Cardiac muscle cell (in vitro differentiated cells and primary cell): ENCODE data around the gene TSPAN11. TPM values are rescaled to one million over a fixed set of nuclear protein-coding genes. Genes with fewer than 3 reads are reported as not detected.
"Not testable (repeated sequence)": the region's sequence is repeated elsewhere in the genome, so short reads cannot be mapped to it uniquely, and the experiment has no call there.

Source experiments
- DNase-seq, 2 donors: peaks; one replicate each; pipeline versions ENCODE4 v3.0.0 to v3.0.0-alpha.2; 2010 to 2017; ENCODE audit warnings: low read depth in 1 of 2, low spot score in 1 of 2
- H3K27ac ChIP-seq: fragments of 200-600 bp; sonication (generic); 2 replicates; pipeline ENCODE4 v1.5.1; 2016
- H3K27me3 ChIP-seq: fragments of 200-600 bp; sonication (generic); 2 replicates; pipeline ENCODE4 v1.6.0; 2016; ENCODE audit warnings: control low read depth
- H3K36me3 ChIP-seq: fragments of 200-600 bp; sonication (generic); 2 replicates; pipeline ENCODE4 v1.5.1; 2016; ENCODE audit warnings: control low read depth
- H3K4me1 ChIP-seq: fragments of 200-600 bp; sonication (generic); 2 replicates; pipeline ENCODE4 v1.8.1; 2017; ENCODE audit warnings: low read depth, mild to moderate bottlenecking, mixed run types
- H3K4me3 ChIP-seq: fragments of 200-600 bp; sonication (generic); 2 replicates; pipeline ENCODE4 v1.5.1; 2016; ENCODE audit warnings: mild to moderate bottlenecking
- H3K9me3 ChIP-seq: fragments of 200-600 bp; sonication (generic); 2 replicates; pipeline ENCODE4 v1.5.1; 2017; ENCODE audit warnings: low read depth, mild to moderate bottlenecking, control low read depth
- polyA plus RNA-seq: library from polyadenylated mRNA; unstranded; fragments of >200 nt; fragmentation: Nextera tagmentation; extraction: Ambion mirVana; gene quantifications from 2 replicates; pipeline ENCODE4 v1.2.1, GENCODE V29; 2016
- total RNA-seq: library from RNA; depleted of rRNA; stranded (reverse); fragments of >200 nt; gene quantifications from 2 replicates; pipeline ENCODE4 v1.2.3, GENCODE V29; 2016
- TF ChIP-seq, protein P1 (sequence below): IDR thresholded peaks from 2 replicates; pipeline ENCODE4 v1.5.1; 2012; ENCODE audit warnings: low read depth, mild to moderate bottlenecking, low read length

The TSPAN11 gene
- total and polyA plus RNA-seq, 2 experiments from 2014 or later: 11.1 to 26.1 TPM

GRCh38 chr12:31026202-31026601, 99.7 kb downstream of the TSPAN11 start:
- Histone ChIP-seq H3K27ac (no peak overlapping the region), H3K4me1 (peaks cover 12% of the 10 kb centered on the region), H3K27me3 (no peaks in the 10 kb centered on the region), H3K36me3 (no peaks in the 10 kb centered on the region), H3K4me3 (no peak overlapping the region), H3K9me3 (no peaks in the 10 kb centered on the region)
- TF ChIP-seq, protein P1, sequence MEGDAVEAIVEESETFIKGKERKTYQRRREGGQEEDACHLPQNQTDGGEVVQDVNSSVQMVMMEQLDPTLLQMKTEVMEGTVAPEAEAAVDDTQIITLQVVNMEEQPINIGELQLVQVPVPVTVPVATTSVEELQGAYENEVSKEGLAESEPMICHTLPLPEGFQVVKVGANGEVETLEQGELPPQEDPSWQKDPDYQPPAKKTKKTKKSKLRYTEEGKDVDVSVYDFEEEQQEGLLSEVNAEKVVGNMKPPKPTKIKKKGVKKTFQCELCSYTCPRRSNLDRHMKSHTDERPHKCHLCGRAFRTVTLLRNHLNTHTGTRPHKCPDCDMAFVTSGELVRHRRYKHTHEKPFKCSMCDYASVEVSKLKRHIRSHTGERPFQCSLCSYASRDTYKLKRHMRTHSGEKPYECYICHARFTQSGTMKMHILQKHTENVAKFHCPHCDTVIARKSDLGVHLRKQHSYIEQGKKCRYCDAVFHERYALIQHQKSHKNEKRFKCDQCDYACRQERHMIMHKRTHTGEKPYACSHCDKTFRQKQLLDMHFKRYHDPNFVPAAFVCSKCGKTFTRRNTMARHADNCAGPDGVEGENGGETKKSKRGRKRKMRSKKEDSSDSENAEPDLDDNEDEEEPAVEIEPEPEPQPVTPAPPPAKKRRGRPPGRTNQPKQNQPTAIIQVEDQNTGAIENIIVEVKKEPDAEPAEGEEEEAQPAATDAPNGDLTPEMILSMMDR: no peak
- no peak for DNase-seq

DNA sequence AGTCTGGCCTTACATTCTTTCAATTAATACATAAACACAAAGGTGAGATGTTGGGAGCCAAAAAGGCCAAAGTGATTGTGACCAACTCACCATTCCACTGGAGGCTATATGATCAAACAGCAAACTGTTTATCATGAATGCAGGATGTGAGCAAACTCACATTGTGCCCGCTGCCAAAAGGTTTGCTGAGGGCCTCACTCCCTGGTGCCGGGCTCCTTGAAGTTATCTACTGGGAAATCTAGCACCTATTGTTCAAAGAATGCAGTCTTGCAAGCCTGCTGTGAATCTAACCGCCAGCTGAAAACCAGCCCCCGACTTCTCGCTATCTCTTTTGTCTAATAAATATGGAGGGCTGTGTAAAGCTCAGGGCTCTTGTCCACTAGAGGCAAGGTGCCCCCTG, 100.5 kb downstream of the TSPAN11 start:
- not testable (repeated sequence) for H3K27ac ChIP-seq, H3K4me3 ChIP-seq, H3K36me3 ChIP-seq, H3K27me3 ChIP-seq, DNase-seq, H3K9me3 ChIP-seq
- H3K4me1 ChIP-seq: peaks cover 16% of the 10 kb centered on the region

GRCh38 chr12:31029468-31029867, 102.9 kb downstream of the TSPAN11 start:
- Histone ChIP-seq H3K27me3 (no peaks in the 10 kb centered on the region), H3K9me3 (no peaks in the 10 kb centered on the region), H3K4me3 (no peak overlapping the region), H3K4me1 (peaks cover 24% of the 10 kb centered on the region), H3K36me3 (no peaks in the 10 kb centered on the region), H3K27ac (peak overlapping the region; percentile 40)
- DNase-seq: no peak
- TF ChIP-seq, protein P1: no peak

DNA sequence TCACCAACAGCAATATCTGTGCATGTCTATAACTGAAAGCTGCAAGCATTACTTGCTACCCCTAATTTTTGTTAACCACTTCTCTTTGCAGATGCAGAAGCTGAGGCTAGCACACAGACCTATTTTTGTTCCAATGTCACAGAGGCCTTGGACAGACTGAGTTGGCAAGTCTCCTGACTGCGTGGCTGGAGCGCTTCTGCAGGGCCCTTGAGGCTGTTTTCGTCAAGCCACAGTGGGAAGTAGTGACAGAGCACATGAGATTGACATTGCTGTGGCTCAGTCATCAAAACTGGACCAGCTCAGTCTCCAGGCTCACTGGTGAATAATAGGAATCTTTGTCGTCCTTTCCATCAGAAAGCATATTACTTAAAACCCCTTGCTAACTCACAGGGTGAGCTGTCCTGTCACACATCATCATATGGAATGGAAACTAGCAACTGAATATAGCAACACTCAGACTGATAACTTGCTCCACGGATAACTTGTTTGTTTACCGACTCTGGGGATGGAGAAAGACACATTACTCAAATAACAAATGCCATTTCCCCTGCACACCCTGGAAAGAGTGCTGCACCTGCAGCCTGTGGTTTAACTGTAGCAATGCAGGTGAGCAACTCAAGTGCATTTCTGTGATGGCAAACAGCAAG, 103.5 kb downstream of the TSPAN11 start:
- H3K4me1 ChIP-seq: peaks cover 24% of the 10 kb centered on the region
- H3K9me3 ChIP-seq: no peaks in the 10 kb centered on the region
- H3K27me3 ChIP-seq: no peaks in the 10 kb centered on the region
- H3K36me3 ChIP-seq: no peaks in the 10 kb centered on the region
- H3K4me3 ChIP-seq: no peak overlapping the region
- peak overlapping the region; percentile 40 for H3K27ac ChIP-seq
- TF ChIP-seq, protein P1: no peak
- DNase-seq: peak in 1 of 2 donors; percentile 64

- TF ChIP-seq, protein P1: no peak
Observed at GRCh38 chr12:31031951-31032335, 105.4 kb downstream of the TSPAN11 start.

GRCh38 chr12:31033146-31033545, 106.6 kb downstream of the TSPAN11 start:
- H3K27ac ChIP-seq: no peak overlapping the region
- H3K9me3 ChIP-seq: no peaks in the 10 kb centered on the region
- H3K4me3 ChIP-seq: no peak overlapping the region
- TF ChIP-seq, protein P1: no peak
- H3K4me1 ChIP-seq: peaks cover 24% of the 10 kb centered on the region
- no peak for DNase-seq
- no peaks in the 10 kb centered on the region for H3K27me3 ChIP-seq
- no peaks in the 10 kb centered on the region for H3K36me3 ChIP-seq

More at GRCh38 chr12:31031951-31032335, 105.4 kb downstream of the TSPAN11 start:
- DNase-seq: no peak
- Histone ChIP-seq H3K36me3 (no peaks in the 10 kb centered on the region), H3K27me3 (no peaks in the 10 kb centered on the region), H3K27ac (no peak overlapping the region), H3K4me1 (peaks cover 24% of the 10 kb centered on the region), H3K9me3 (no peaks in the 10 kb centered on the region), H3K4me3 (no peak overlapping the region)
